Measurements from ENCODE around the gene HMCN2. TPM values are rescaled to one million over a fixed set of nuclear protein-coding genes. Genes with fewer than 3 reads are reported as not detected.

Gene HMCN2
- total RNA-seq, 6 experiments from 2014 or later = 0.31 to 2.0 (median 1.1) TPM

GRCh38 chr9:130383350-130383715, 117.8 kb downstream of the HMCN2 start:
- no CpG with 5 or more reads among the region's 8 CpGs for WGBS (ENCODE audit: insufficient coverage, low coverage, low lambda C conversion rate, missing lambda C conversion rate)
- Histone ChIP-seq H3K27me3 (no peaks in the 10 kb centered on the region), H3K27ac (no peak overlapping the region), H3K4me1 (no peaks in the 10 kb centered on the region), H3K36me3 (no peaks in the 10 kb centered on the region), H3K4me3 (no peak overlapping the region), H3K9me3 (no peaks in the 10 kb centered on the region)
- TF ChIP-seq POLR2A (IDR thresholded peaks at IDR 0.05) = no peak
- TF ChIP-seq CTCF (IDR thresholded peaks at IDR 0.05) = no peak
- no peak for DNase-seq
- intact Hi-C loops (cut with DNase I) = no loop called here
- ATAC-seq = no peak

GRCh38 chr9:130383979-130384676, 118.6 kb downstream of the HMCN2 start:
- WGBS (ENCODE audit: insufficient coverage, low coverage, low lambda C conversion rate, missing lambda C conversion rate) = 69% methylated on average over 3 of the region's 18 CpGs
- no peak for DNase-seq
- no peak for TF ChIP-seq POLR2A (IDR thresholded peaks at IDR 0.05)
- no peak for TF ChIP-seq CTCF (IDR thresholded peaks at IDR 0.05)

GRCh38 chr9:130385257-130385656, 119.7 kb downstream of the HMCN2 start:
- intact Hi-C loops (cut with DNase I) = no loop called here
- no peak for ATAC-seq
- Histone ChIP-seq H3K27ac (no peak overlapping the region), H3K27me3 (no peaks in the 10 kb centered on the region), H3K36me3 (no peaks in the 10 kb centered on the region), H3K9me3 (no peaks in the 10 kb centered on the region), H3K4me1 (no peaks in the 10 kb centered on the region), H3K4me3 (no peak overlapping the region)
- TF ChIP-seq CTCF (IDR thresholded peaks at IDR 0.05) (no peak), POLR2A (IDR thresholded peaks at IDR 0.05) (no peak)
- WGBS (ENCODE audit: insufficient coverage, low coverage, low lambda C conversion rate, missing lambda C conversion rate) = no CpG with 5 or more reads among the region's 11 CpGs
- DNase-seq = no peak

More at GRCh38 chr9:130383979-130384676, 118.6 kb downstream of the HMCN2 start:
- no peak overlapping the region for H3K4me3 ChIP-seq
- ATAC-seq = no peak
- no peaks in the 10 kb centered on the region for H3K27me3 ChIP-seq
- H3K27ac ChIP-seq = no peak overlapping the region
- H3K4me1 ChIP-seq = no peaks in the 10 kb centered on the region
- H3K9me3 ChIP-seq = no peaks in the 10 kb centered on the region
- H3K36me3 ChIP-seq = no peaks in the 10 kb centered on the region
- intact Hi-C loops (cut with DNase I) = no loop called here

DNA sequence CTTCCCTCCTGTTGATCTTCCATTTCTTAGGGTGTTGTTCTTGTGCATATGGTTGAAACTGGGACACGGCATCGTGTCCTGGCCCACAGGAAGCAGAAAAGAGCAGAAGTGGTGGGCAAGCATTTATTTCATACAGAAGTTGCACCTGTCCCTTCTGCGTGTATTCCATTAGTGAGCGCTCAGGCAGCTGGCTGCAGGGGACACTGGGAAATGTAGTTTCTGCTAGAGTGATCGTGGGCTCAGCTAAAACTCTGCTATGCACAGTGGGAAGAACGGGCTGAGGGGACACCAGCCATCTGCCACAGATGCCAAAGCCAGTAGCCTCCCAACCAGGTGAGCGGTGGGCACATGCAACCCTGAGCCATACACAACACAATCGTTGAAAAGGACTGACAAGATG, 121.8 kb downstream of the HMCN2 start:
- H3K4me1 ChIP-seq = no peaks in the 10 kb centered on the region
- no peak overlapping the region for H3K4me3 ChIP-seq
- ATAC-seq (no peak), DNase-seq (no peak)
- no peaks in the 10 kb centered on the region for H3K9me3 ChIP-seq
- no peaks in the 10 kb centered on the region for H3K36me3 ChIP-seq
- no peak for TF ChIP-seq POLR2A (IDR thresholded peaks at IDR 0.05)
- TF ChIP-seq CTCF (IDR thresholded peaks at IDR 0.05) = no peak
- no peaks in the 10 kb centered on the region for H3K27me3 ChIP-seq
- 82% methylated on average over 5 of the region's 8 CpGs for WGBS (ENCODE audit: insufficient coverage, low coverage, low lambda C conversion rate, missing lambda C conversion rate)
- intact Hi-C loops (cut with DNase I) = no loop called here
- H3K27ac ChIP-seq = no peak overlapping the region

All from right lobe of liver (tissue), 6 donors.